Stimulated activated naive B cell treated with anti-CD40 and anti-IgM and Interleukin-4, amounts not matched to agents 10 μg/mL and 1 μg/mL and 100 μg/mL, for 72 hours (primary cell): ENCODE results near the gene KRTAP4-7.
"Not testable (repeated sequence)": the region's sequence is repeated elsewhere in the genome, so short reads cannot be mapped to it uniquely, and the experiment has no call there.

Experiments
- ATAC-seq, 2 donors: fragments of 150-1000 bp; cut with Tn5 transposase; replicated peaks; 2 replicates each; pipeline ENCODE4 v1.10.0; 2021; ENCODE audit warnings: moderate library complexity in 1 of 2
- DNase-seq: peaks from one replicate; pipeline ENCODE4 v3.0.0; 2021
- H3K27ac Mint-ChIP-seq: one replicate; pipeline ENCODE4 v1.8.0; 2022; ENCODE audit warnings: mild to moderate bottlenecking, mixed read lengths
- H3K27me3 Mint-ChIP-seq, 2 donors: one replicate each; pipeline ENCODE4 v1.8.0; 2022; ENCODE audit warnings: mixed read lengths in 2 of 2
- H3K36me3 Mint-ChIP-seq, 2 donors: one replicate each; pipeline ENCODE4 v1.8.0; 2022; ENCODE audit warnings: mixed read lengths in 2 of 2, mild to moderate bottlenecking in 1 of 2
- H3K4me1 Mint-ChIP-seq, 2 donors: one replicate each; pipeline ENCODE4 v1.8.0; 2022; ENCODE audit warnings: mixed read lengths in 2 of 2, mild to moderate bottlenecking in 1 of 2
- H3K4me3 Mint-ChIP-seq, 2 donors: one replicate each; pipeline ENCODE4 v1.8.0; 2022; ENCODE audit warnings: mild to moderate bottlenecking in 2 of 2, mixed read lengths in 2 of 2, moderate library complexity in 1 of 2
- H3K9me3 Mint-ChIP-seq, 2 donors: one replicate each; pipeline ENCODE4 v1.8.0; 2022; ENCODE audit warnings: mixed read lengths in 2 of 2, mild to moderate bottlenecking in 1 of 2

KRTAP4-7 gene

GRCh38 chr17:41082626-41083025, 1.3 kb upstream of the KRTAP4-7 start:
- Mint-ChIP-seq H3K4me1 (no peaks in the 10 kb centered on the region), H3K36me3 (no peaks in the 10 kb centered on the region), H3K4me3 (no peak overlapping the region), H3K27ac (no peak overlapping the region), H3K27me3 (peaks cover 9 to 16% of the 10 kb centered on the region in 2 donors), H3K9me3 (no peaks in the 10 kb centered on the region)
- DNase-seq: no peak
- no peak for ATAC-seq

- H3K36me3 Mint-ChIP-seq, DNase-seq, ATAC-seq, H3K9me3 Mint-ChIP-seq, H3K4me1 Mint-ChIP-seq, H3K27ac Mint-ChIP-seq, H3K4me3 Mint-ChIP-seq: not testable (repeated sequence)
- peaks cover 9 to 16% of the 10 kb centered on the region in 2 donors for H3K27me3 Mint-ChIP-seq
Observed at GRCh38 chr17:41083427-41083826, 523 bp upstream of the KRTAP4-7 start.

DNA sequence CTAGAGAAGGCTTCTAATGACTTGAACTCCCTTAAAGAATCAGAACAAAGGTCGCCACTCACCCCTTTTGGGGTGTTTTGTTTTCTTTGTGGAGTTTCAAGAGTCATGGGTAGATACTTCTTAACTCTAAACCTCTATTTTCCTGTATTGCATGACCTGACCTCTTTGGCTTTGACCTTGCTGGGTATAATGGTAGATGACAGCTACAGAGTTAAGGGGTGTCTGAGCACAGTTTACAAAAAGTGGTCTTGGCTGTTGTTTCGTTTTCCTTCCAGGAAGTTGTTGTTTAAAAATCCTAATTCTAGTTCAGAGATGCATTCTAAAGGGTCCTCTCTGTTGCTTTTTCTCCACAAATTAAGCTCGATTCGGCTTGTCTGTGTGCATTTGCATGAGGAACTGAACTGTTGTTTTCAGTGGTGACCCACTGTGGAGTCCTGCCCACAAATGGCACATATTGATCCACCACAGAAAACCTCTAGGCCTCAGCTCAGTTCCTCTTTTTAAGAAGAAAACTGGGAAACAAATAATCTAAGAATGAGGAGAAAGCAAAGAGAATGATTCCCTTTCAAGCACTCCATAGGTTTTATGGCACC, 4.9 kb downstream of the KRTAP4-7 start:
- peak; percentile 68 to 82 for ATAC-seq
- not testable (repeated sequence) for H3K27me3 Mint-ChIP-seq

DNA sequence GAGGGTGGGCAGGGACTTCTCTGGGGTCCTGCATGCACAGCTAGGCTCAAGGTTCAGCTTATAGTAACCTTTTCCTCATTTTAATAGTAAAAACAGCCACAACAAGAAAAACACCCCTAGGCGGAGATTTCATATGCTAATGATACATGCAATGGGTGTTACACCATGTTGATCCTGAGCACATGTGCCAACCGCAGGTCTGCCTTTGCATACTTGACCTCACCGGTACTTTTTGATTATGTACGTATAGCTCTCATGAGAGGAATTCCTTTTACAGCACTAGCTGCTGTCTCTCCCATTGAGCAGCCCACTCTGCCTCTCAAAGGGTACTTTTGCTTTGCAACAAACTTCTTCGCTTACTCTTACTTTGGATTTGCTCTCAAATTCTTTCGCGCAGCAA, 12.1 kb downstream of the KRTAP4-7 start:
- peaks cover 0 to 2% of the 10 kb centered on the region in 2 donors for H3K9me3 Mint-ChIP-seq
- H3K4me1 Mint-ChIP-seq: peaks cover 9 to 11% of the 10 kb centered on the region in 2 donors
- DNase-seq: no peak
- ATAC-seq: no peak
- peaks cover 0 to 4% of the 10 kb centered on the region in 2 donors for H3K36me3 Mint-ChIP-seq
- no peak overlapping the region for H3K4me3 Mint-ChIP-seq
- H3K27ac Mint-ChIP-seq: no peak overlapping the region
- H3K27me3 Mint-ChIP-seq: peaks cover 6 to 10% of the 10 kb centered on the region in 2 donors

More for the DNA sequence above, 4.9 kb downstream of the KRTAP4-7 start:
- not testable (repeated sequence) for H3K4me1 Mint-ChIP-seq, H3K4me3 Mint-ChIP-seq, H3K36me3 Mint-ChIP-seq, H3K9me3 Mint-ChIP-seq, H3K27ac Mint-ChIP-seq, DNase-seq

GRCh38 chr17:41098042-41098441, 14.1 kb downstream of the KRTAP4-7 start, which contains the start of gene KRTAP4-8:
TSS of gene KRTAP4-8 (minus strand) at chr17:41098142. CDS start at chr17:41098084, 58 bp downstream.
- Mint-ChIP-seq H3K27ac (no peak within 1 kb of the TSS), H3K4me3 (no peak within 1 kb of the TSS), H3K36me3 (peaks cover 0 to 4% of the 10 kb centered on the region in 2 donors), H3K27me3 (peaks cover 6 to 10% of the 10 kb centered on the region in 2 donors), H3K9me3 (peaks cover 0 to under 1% of the 10 kb centered on the region in 2 donors), H3K4me1 (peaks cover 18 to 21% of the 10 kb centered on the region in 2 donors)
- ATAC-seq (no peak), DNase-seq (no peak)

GRCh38 chr17:41098481-41098880, 14.5 kb downstream of the KRTAP4-7 start:
- DNase-seq: no peak
- Mint-ChIP-seq H3K36me3 (peaks cover 0 to 4% of the 10 kb centered on the region in 2 donors), H3K9me3 (no peaks in the 10 kb centered on the region), H3K27ac (no peak overlapping the region), H3K27me3 (peaks cover 6 to 10% of the 10 kb centered on the region in 2 donors), H3K4me1 (peaks cover 18 to 21% of the 10 kb centered on the region in 2 donors), H3K4me3 (no peak overlapping the region)
- ATAC-seq: no peak

DNA sequence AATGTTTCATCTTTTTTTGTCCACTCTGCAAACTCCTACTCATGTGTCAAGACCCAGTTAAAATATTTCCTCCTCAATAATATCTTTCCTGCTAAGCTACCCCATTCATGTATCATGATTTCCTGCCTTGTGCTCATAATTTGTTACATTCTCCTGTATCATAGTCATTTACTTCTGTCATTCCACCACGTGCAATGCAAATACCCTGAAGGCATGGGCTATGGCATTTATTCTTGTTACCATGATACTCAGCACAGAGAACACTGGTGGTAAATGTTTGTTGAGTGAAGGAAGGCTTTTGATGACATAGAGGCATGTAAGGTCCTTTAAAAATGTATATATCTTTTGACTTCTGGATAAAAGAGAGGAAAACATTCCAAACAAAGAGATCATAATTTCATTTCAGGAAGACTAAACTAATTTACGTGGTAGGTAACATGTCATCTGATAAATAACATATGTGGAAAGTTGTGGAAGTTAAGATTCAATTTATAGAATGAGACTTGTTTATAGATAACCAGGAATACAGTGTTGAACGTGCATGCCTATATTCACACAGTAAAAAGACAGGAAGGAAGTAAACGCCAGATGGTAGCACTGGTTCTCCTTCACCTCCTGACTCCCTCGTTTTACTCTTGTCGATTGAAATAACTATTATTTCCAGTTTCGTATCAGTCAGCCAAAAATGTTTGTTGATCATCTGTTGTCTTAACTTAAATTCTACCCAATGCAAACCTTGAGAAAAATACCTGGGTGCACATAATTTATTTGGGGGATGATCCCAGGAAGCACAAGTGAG, 15.9 kb downstream of the KRTAP4-7 start:
- Mint-ChIP-seq H3K4me1 (peaks cover 20 to 21% of the 10 kb centered on the region in 2 donors), H3K4me3 (peak overlapping the region in 1 of 2 donors; percentile 11)
- H3K9me3 Mint-ChIP-seq, H3K27me3 Mint-ChIP-seq, DNase-seq, H3K27ac Mint-ChIP-seq, H3K36me3 Mint-ChIP-seq: not testable (repeated sequence)
- ATAC-seq: peak in 1 of 2 donors; percentile 53

DNA sequence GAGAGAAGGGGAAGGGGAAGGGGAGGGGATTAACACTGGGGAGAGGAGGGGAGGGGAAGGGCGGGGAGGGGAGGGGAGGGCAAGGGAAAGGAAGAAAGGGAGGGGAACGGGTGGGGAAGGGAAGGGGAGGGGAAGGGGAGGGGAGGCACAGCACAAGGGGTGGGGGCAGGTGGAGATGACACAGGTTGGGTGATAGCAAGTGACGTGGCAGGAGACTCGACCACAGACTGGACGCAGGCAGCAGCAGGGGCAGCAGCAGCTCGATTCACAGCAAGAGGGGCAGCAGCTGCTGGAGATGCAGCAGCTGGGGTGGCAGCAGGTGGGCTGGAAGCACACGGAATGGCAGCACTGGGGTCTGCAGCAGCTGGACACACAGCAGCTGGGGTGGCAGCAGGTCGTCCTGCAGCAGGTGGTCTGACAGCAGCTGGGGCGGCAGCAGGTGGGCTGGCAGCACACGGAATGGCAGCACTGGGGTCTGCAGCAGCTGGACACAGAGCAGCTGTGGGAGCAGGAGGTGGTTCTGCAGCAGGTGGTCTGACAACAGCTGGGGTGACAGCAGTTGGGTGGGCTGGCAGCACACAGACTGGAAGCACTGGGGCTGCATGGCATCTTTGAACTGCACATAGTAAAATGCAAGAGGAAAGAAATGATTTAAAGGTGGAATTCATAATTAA, 17.8 kb downstream of the KRTAP4-7 start, which contains the start of gene KRTAP4-16:
TSS of gene KRTAP4-16 (minus strand) at position 624 of the 674 bp plus-strand sequence. CDS start at position 624, 0 bp downstream.
- peaks cover 6 to 14% of the 10 kb centered on the region in 2 donors for H3K27me3 Mint-ChIP-seq
- H3K36me3 Mint-ChIP-seq: no peaks in the 10 kb centered on the region
- DNase-seq: no peak
- no peak within 1 kb of the TSS for H3K4me3 Mint-ChIP-seq
- no peaks in the 10 kb centered on the region for H3K9me3 Mint-ChIP-seq
- H3K27ac Mint-ChIP-seq: peak within 1 kb of the TSS; percentile 37
- ATAC-seq: no peak
- H3K4me1 Mint-ChIP-seq: peaks cover 21 to 25% of the 10 kb centered on the region in 2 donors

GRCh38 chr17:41103896-41104295, 19.9 kb downstream of the KRTAP4-7 start:
- Mint-ChIP-seq H3K9me3 (no peaks in the 10 kb centered on the region), H3K27me3 (peaks cover 0 to 5% of the 10 kb centered on the region in 2 donors), H3K27ac (no peak overlapping the region), H3K4me1 (peaks cover 36% of the 10 kb centered on the region in 2 donors), H3K4me3 (no peak overlapping the region), H3K36me3 (no peaks in the 10 kb centered on the region)
- ATAC-seq: no peak
- DNase-seq: no peak

DNA sequence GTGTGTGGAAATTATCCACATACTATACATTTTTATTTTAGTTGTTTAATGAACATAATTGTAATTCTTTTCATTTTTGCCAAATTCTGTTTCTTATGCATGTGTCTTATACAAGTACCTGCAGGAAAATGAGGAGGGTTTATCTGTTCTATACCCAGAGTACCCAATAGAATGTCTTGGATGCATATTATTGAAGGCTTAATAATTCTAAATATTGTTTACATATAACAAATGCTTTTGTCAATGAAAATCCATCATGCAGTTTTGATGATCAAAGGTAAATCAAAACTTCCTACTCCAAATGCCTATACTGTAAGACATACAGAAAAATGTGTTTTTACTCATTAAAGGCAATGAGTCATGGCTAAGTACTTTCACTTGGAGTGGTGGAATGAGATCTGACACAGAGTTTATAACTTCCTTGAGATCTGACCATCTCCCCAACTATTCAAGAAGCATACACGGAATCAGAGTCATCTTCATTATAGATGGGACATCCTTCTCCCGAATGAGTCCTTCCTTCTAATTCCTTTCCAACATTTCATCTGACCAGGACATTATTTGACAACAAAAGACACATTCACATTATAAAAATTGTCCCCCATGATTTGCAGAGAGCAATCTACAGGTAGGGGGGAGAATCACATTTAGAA, 20.6 kb downstream of the KRTAP4-7 start:
- not testable (repeated sequence) for ATAC-seq, H3K27ac Mint-ChIP-seq, H3K4me3 Mint-ChIP-seq

GRCh38 chr17:41105347-41105746, 21.4 kb downstream of the KRTAP4-7 start, which contains the start of gene KRTAP4-9:
TSS of gene KRTAP4-9 (plus strand) at chr17:41105389. CDS start at chr17:41105389, 0 bp downstream.
- H3K4me3 Mint-ChIP-seq, ATAC-seq: not testable (repeated sequence)

More for the DNA sequence above, 20.6 kb downstream of the KRTAP4-7 start:
- not testable (repeated sequence) for H3K36me3 Mint-ChIP-seq, H3K9me3 Mint-ChIP-seq, DNase-seq, H3K27me3 Mint-ChIP-seq
- peaks cover 38 to 39% of the 10 kb centered on the region in 2 donors for H3K4me1 Mint-ChIP-seq

GRCh38 chr17:41107941-41108450, 24.0 kb downstream of the KRTAP4-7 start:
- Mint-ChIP-seq H3K36me3 (peaks cover 6% of the 10 kb centered on the region in 2 donors), H3K27me3 (peaks cover 0 to 5% of the 10 kb centered on the region in 2 donors), H3K27ac (peak overlapping the region; percentile 67), H3K4me3 (peak overlapping the region in 1 of 2 donors; percentile 54), H3K9me3 (no peaks in the 10 kb centered on the region), H3K4me1 (peaks cover 28 to 29% of the 10 kb centered on the region in 2 donors)
- DNase-seq: no peak
- ATAC-seq: no peak

More at GRCh38 chr17:41105347-41105746, 21.4 kb downstream of the KRTAP4-7 start, which contains the start of gene KRTAP4-9:
- not testable (repeated sequence) for DNase-seq, H3K9me3 Mint-ChIP-seq, H3K27ac Mint-ChIP-seq, H3K27me3 Mint-ChIP-seq, H3K36me3 Mint-ChIP-seq
- peaks cover 38 to 39% of the 10 kb centered on the region in 2 donors for H3K4me1 Mint-ChIP-seq

GRCh38 chr17:41108728-41109386, 24.9 kb downstream of the KRTAP4-7 start:
- peak; percentile 85 to 93 for ATAC-seq
- H3K9me3 Mint-ChIP-seq, H3K27me3 Mint-ChIP-seq, H3K36me3 Mint-ChIP-seq, DNase-seq: not testable (repeated sequence)
- Mint-ChIP-seq H3K27ac (peak overlapping the region; percentile 52), H3K4me3 (peak overlapping the region; percentile 45 to 54), H3K4me1 (peaks cover 25 to 29% of the 10 kb centered on the region in 2 donors)
